K562 (cell line): ENCODE measurements around the gene VARS1. TPM values are rescaled to one million over a fixed set of nuclear protein-coding genes. Genes with fewer than 3 reads are reported as not detected.

Source experiments
- CBX3 ChIP-seq, 2 experiments: IDR thresholded peaks; 1 replicate in 1 of 2; 2 replicates in 1 of 2; pipeline ENCODE4 v1.6.1; 2012; ENCODE audit warnings: inconsistent platforms in 2 of 2, low read length in 2 of 2, borderline replicate concordance in 1 of 2, control low read depth in 1 of 2
- FOSL1 ChIP-seq: fragments of 200-800 bp; sonication (Bioruptor generic); conservative IDR thresholded peaks from 2 replicates; pipeline ENCODE4 v1.6.1; 2016; ENCODE audit warnings: missing genetic modification characterization, missing compliant biosample characterization
- FOXM1 ChIP-seq, 2 experiments: fragments of 450-650 bp in 1 of 2; sonication (generic) in 1 of 2; formaldehyde crosslinking in 1 of 2; IDR thresholded peaks; 2 replicates each; pipeline versions ENCODE4 v1.6.1 to v1.9.0; 2017 to 2022; ENCODE audit warnings: low read depth in 2 of 2, mild to moderate bottlenecking in 2 of 2, missing genetic modification reagents in 1 of 2, moderate library complexity in 1 of 2
- HDAC2 ChIP-seq: fragments of 450-650 bp; IDR thresholded peaks from 2 replicates; pipeline ENCODE4 v1.6.1; 2016; ENCODE audit warnings: mild to moderate bottlenecking
- HDAC8 ChIP-seq: fragments of 450-650 bp; IDR thresholded peaks from 2 replicates; pipeline ENCODE4 v1.6.1; 2016; ENCODE audit warnings: mild to moderate bottlenecking, missing genetic modification characterization, moderate library complexity, missing compliant biosample characterization
- ID3 ChIP-seq, 2 experiments: fragments of 250-450 bp in 1 of 2; fragments of 450-650 bp in 1 of 2; sonication (Bioruptor Pico) in 1 of 2; IDR thresholded peaks; 2 replicates each; pipeline versions ENCODE4 v1.6.1 to v1.8.0; 2016 to 2021; ENCODE audit warnings: mild to moderate bottlenecking in 2 of 2, moderate library complexity in 2 of 2, missing compliant biosample characterization in 1 of 2, missing genetic modification characterization in 1 of 2
- KLF10 ChIP-seq: fragments of 250-450 bp; sonication (Bioruptor Pico); IDR thresholded peaks from 2 replicates; pipeline ENCODE4 v1.6.1; 2021; ENCODE audit warnings: matching md5 sums
- L3MBTL2 ChIP-seq: fragments of 450-650 bp; IDR thresholded peaks from 2 replicates; pipeline ENCODE4 v1.6.1; 2016; ENCODE audit warnings: mild to moderate bottlenecking, moderate library complexity
- MAFK ChIP-seq: IDR thresholded peaks from 2 replicates; pipeline ENCODE4 v1.6.1; 2011; ENCODE audit warnings: low read length, improper control_type of control experiment
- MCM3 ChIP-seq: fragments of 450-650 bp; IDR thresholded peaks from 2 replicates; pipeline ENCODE4 v1.6.1; 2016
- MCM7 ChIP-seq, 2 experiments: fragments of 450-650 bp; IDR thresholded peaks; 2 replicates each; pipeline ENCODE4 v1.6.1; 2016 to 2018
- MEF2D ChIP-seq: conservative IDR thresholded peaks from 2 replicates; pipeline ENCODE4 v1.6.1; 2016; ENCODE audit warnings: low read depth, missing genetic modification characterization, missing compliant biosample characterization
- NFE2 ChIP-seq: IDR thresholded peaks from 2 replicates; pipeline ENCODE4 v1.6.1; 2014; ENCODE audit warnings: antibody characterized with exemption, low read depth
- NRF1 ChIP-seq, 2 experiments: fragments of 450-650 bp; IDR thresholded peaks in 1 of 2; conservative IDR thresholded peaks in 1 of 2; 2 replicates each; pipeline ENCODE4 v1.6.1; 2014; ENCODE audit warnings: mild to moderate bottlenecking in 2 of 2
- PML ChIP-seq: IDR thresholded peaks from 2 replicates; pipeline ENCODE4 v1.6.1; 2012; ENCODE audit warnings: low read length, inconsistent platforms
- SIX5 ChIP-seq, 2 experiments: IDR thresholded peaks; 2 replicates each; pipeline ENCODE4 v1.6.1; 2011; ENCODE audit warnings: low read length in 2 of 2, borderline replicate concordance in 1 of 2, low read depth in 1 of 2, mild to moderate bottlenecking in 1 of 2, moderate library complexity in 1 of 2; ENCODE audit not compliant: insufficient read depth in 1 of 2
- SMAD4 ChIP-seq: fragments of 250-450 bp; sonication (Bioruptor Pico); conservative IDR thresholded peaks from 2 replicates; pipeline ENCODE4 v1.8.0; 2021; ENCODE audit warnings: inconsistent platforms, mild to moderate bottlenecking, moderate library complexity
- SRF ChIP-seq, 2 experiments: fragments of 250-450, 450-650 bp in 1 of 2; sonication (Bioruptor Pico) in 1 of 2; sonication (generic) in 1 of 2; formaldehyde crosslinking; IDR thresholded peaks; 2 replicates each; pipeline versions ENCODE4 v1.5.0 to v1.5.1; 2020 to 2022; ENCODE audit warnings: mild to moderate bottlenecking in 1 of 2, missing genetic modification reagents in 1 of 2
- STAT5B ChIP-seq: fragments of 250-450 bp; sonication (Bioruptor Pico); IDR thresholded peaks from 2 replicates; pipeline ENCODE4 v1.8.0; 2021; ENCODE audit warnings: mild to moderate bottlenecking, inconsistent platforms
- TBP ChIP-seq: optimal IDR thresholded peaks from 2 replicates; pipeline ENCODE3; 2011; ENCODE audit warnings: low read depth, low read length, improper control_type of control experiment
- TGIF2 ChIP-seq: sonication (generic); formaldehyde crosslinking; IDR thresholded peaks from 2 replicates; pipeline ENCODE4 v1.8.1; 2022; ENCODE audit warnings: mild to moderate bottlenecking, missing genetic modification reagents, moderate library complexity
- THRB ChIP-seq: fragments of 450-650 bp; formaldehyde crosslinking; conservative IDR thresholded peaks from 2 replicates; pipeline ENCODE4 v1.4.0; 2022; ENCODE audit warnings: mild to moderate bottlenecking, missing genetic modification characterization
- ZNF174 ChIP-seq: fragments of 250-450 bp; sonication (Bioruptor Pico); IDR thresholded peaks from 2 replicates; pipeline ENCODE4 v1.4.0; 2020; ENCODE audit warnings: mild to moderate bottlenecking
- ZNF280B ChIP-seq: fragments of 250-450 bp; sonication (Bioruptor Pico); IDR thresholded peaks from 2 replicates; pipeline ENCODE4 v1.5.1; 2021; ENCODE audit warnings: mild to moderate bottlenecking
- polyA plus RNA-seq, 8 experiments: library from polyadenylated mRNA; depleted of rRNA in 4 of 8; stranded (reverse) in 5 of 8; unstranded in 3 of 8; fragments of >200 nt; fragmentation: Nextera tagmentation in 2 of 8; fragmentation: Illumina TruSeq in 1 of 8; extraction: Ambion mirVana in 2 of 8; extraction: Trizol in 1 of 8; gene quantifications; 2 replicates each; pipeline versions ENCODE4 v1.2.1 to v1.2.3, GENCODE V29; 2011 to 2014; ENCODE audit warnings: inconsistent platforms in 1 of 8, missing spikeins in 1 of 8
- total RNA-seq, 7 experiments: library from RNA; depleted of rRNA in 6 of 7; stranded (reverse); fragments of >200 nt in 6 of 7; fragmentation: Illumina TruSeq in 2 of 7; extraction: Trizol in 2 of 7; gene quantifications; 2 replicates each; pipeline versions ENCODE4 v1.2.1 to v1.2.3, GENCODE V29; 2011 to 2021; ENCODE audit warnings: low replicate concordance in 1 of 7

Gene VARS1
- total and polyA plus RNA-seq, 9 of the 15 experiments (the other 6 are each of a cell fraction or from before 2014, with no cell fraction given) = 2.9 to 488 (median 130) TPM

GRCh38 chr6:31837369-31838113 lies 42.0 kb upstream of the VARS1 start (continued):
- TF ChIP-seq STAT5B (CRISPR knock-in tag) = no peak
- TF ChIP-seq SMAD4 = 0 out of 2 replicates have a peak, but pooled peaks have one; percentile 17
- TF ChIP-seq MAFK = no peak
- no peak for TF ChIP-seq FOSL1
- TF ChIP-seq THRB (CRISPR knock-in tag) = no peak
- no peak for TF ChIP-seq SIX5 (IDR thresholded peaks at IDR 0.05; ENCODE audit: borderline replicate concordance in 1 of 2, insufficient read depth in 1 of 2, low read depth in 1 of 2, low read length in 2 of 2)
- TF ChIP-seq FOXM1 (IDR thresholded peaks at IDR 0.05; ENCODE audit: low read depth) = no peak
- no peak for TF ChIP-seq FOXM1 (CRISPR knock-in tag; IDR thresholded peaks at IDR 0.05; ENCODE audit: low read depth)
- TF ChIP-seq L3MBTL2 = no peak
- peak; percentile 80 for TF ChIP-seq KLF10 (CRISPR knock-in tag)
- TF ChIP-seq HDAC8 (tag) = no peak
- TF ChIP-seq ZNF174 (CRISPR knock-in tag) = no peak
- TF ChIP-seq MCM3 = no peak
- TF ChIP-seq TBP = no peak
- no peak for TF ChIP-seq SRF (CRISPR knock-in tag; IDR thresholded peaks at IDR 0.05)
- no peak for TF ChIP-seq MCM7 (IDR thresholded peaks at IDR 0.05)
- peak; percentile 79; the same call in 1 of the 2 replicates for TF ChIP-seq TGIF2 (CRISPR knock-in tag)
- TF ChIP-seq NRF1 (conservative IDR thresholded peaks at IDR 0.05 in 1 of 2, IDR thresholded peaks at IDR 0.05 in 1 of 2) = no peak
- TF ChIP-seq MEF2D (tag) = no peak
- TF ChIP-seq ZNF280B (CRISPR knock-in tag) = no peak
- TF ChIP-seq ID3 (CRISPR knock-in tag; IDR thresholded peaks at IDR 0.05) = no peak
- TF ChIP-seq ID3 (tag; IDR thresholded peaks at IDR 0.05) = no peak
- no peak for TF ChIP-seq CBX3 (IDR thresholded peaks at IDR 0.05; ENCODE audit: borderline replicate concordance in 1 of 2, low read length in 2 of 2)
- no peak for TF ChIP-seq NFE2
- no peak for TF ChIP-seq HDAC2
- no peak for TF ChIP-seq PML
